WERI-Rb-1 (cell line): ENCODE measurements around the gene PLA2R1.

Experiments used
- DNase-seq: peaks from one replicate; pipeline ENCODE4 v3.0.0-alpha.2; 2020
- H3K27ac ChIP-seq: fragments of 250-450 bp; sonication (Bioruptor Pico); 2 replicates; pipeline ENCODE4 v1.5.1; 2020; ENCODE audit warnings: mild to moderate bottlenecking, moderate library complexity
- H3K27me3 ChIP-seq: fragments of 250-450 bp; sonication (Bioruptor Pico); 2 replicates; pipeline ENCODE4 v1.5.1; 2021; ENCODE audit warnings: mild to moderate bottlenecking, low read depth, moderate library complexity; ENCODE audit not compliant: insufficient read depth, severe bottlenecking
- H3K36me3 ChIP-seq: fragments of 250-450 bp; sonication (Bioruptor Pico); 2 replicates; pipeline ENCODE4 v1.5.1; 2020; ENCODE audit warnings: mild to moderate bottlenecking, moderate library complexity
- H3K4me3 ChIP-seq: 2 replicates; pipeline ENCODE4 v1.5.1; 2011; ENCODE audit warnings: low read depth, mild to moderate bottlenecking, control low read depth, low read length
- H3K9me3 ChIP-seq: fragments of 250-450 bp; sonication (Bioruptor Pico); 2 replicates; pipeline ENCODE4 v1.5.1; 2021; ENCODE audit warnings: mild to moderate bottlenecking, moderate library complexity; ENCODE audit not compliant: severe bottlenecking
- CTCF ChIP-seq: IDR thresholded peaks from 2 replicates; pipeline ENCODE4 v1.5.1; 2011; ENCODE audit warnings: low read depth, mild to moderate bottlenecking, control low read depth, inconsistent platforms, low read length

Gene PLA2R1

GRCh38 chr2:159882130-159882745, 180.2 kb downstream of the PLA2R1 start:
- TF ChIP-seq CTCF: no peak
- H3K9me3 ChIP-seq: no peaks in the 10 kb centered on the region
- DNase-seq: peak; percentile 72
- peak overlapping the region; percentile 61 for H3K27ac ChIP-seq
- no peaks in the 10 kb centered on the region for H3K36me3 ChIP-seq
- no peak overlapping the region; the same call in 1 of the 2 replicates for H3K4me3 ChIP-seq
- no peaks in the 10 kb centered on the region for H3K27me3 ChIP-seq
